Calu3 (cell line): ENCODE measurements around the gene DEAF1. TPM values are rescaled to one million over a fixed set of nuclear protein-coding genes. Genes with fewer than 3 reads are reported as not detected.

Experiments
- BruUV-seq: library from RNA; stranded (reverse); fragments of 400-500 nt; replicated peaks from 2 replicates; lab custom pipeline; 2021; lab: Mats Ljungman, UMichigan
- CTCF ChIA-PET: fragments of 300-600 bp; sonication (Branson Sonifier 250); formaldehyde crosslinking; loops from one replicate; lab custom pipeline; 2022; ENCODE audit warnings: antibody characterized with exemption; lab: Charles Lee
- DNase-seq: peaks from one replicate; pipeline ENCODE4 v3.0.0; 2022
- H3K27ac Mint-ChIP-seq: one replicate; pipeline ENCODE4 v1.8.0; 2022; ENCODE audit warnings: mixed read lengths; ENCODE audit not compliant: unreplicated experiment
- H3K27me3 Mint-ChIP-seq: one replicate; pipeline ENCODE4 v1.8.0; 2022; ENCODE audit warnings: mixed read lengths; ENCODE audit not compliant: unreplicated experiment
- H3K36me3 Mint-ChIP-seq: one replicate; pipeline ENCODE4 v1.8.0; 2022; ENCODE audit warnings: mild to moderate bottlenecking, moderate library complexity, mixed read lengths; ENCODE audit not compliant: insufficient read depth, unreplicated experiment
- H3K4me1 Mint-ChIP-seq: one replicate; pipeline ENCODE4 v1.8.0; 2022; ENCODE audit warnings: mild to moderate bottlenecking, low read depth, mixed read lengths; ENCODE audit not compliant: unreplicated experiment
- H3K4me3 Mint-ChIP-seq: one replicate; pipeline ENCODE4 v1.8.0; 2022; ENCODE audit warnings: mild to moderate bottlenecking, low read depth, moderate library complexity, mixed read lengths; ENCODE audit not compliant: unreplicated experiment
- H3K9me3 Mint-ChIP-seq: one replicate; pipeline ENCODE4 v1.8.0; 2022; ENCODE audit warnings: low read depth, mixed read lengths; ENCODE audit not compliant: unreplicated experiment
- CTCF ChIP-seq: fragments of 200-600 bp; IDR thresholded peaks from one replicate; pipeline ENCODE4 v1.8.0; 2022; ENCODE audit warnings: antibody characterized with exemption; ENCODE audit not compliant: unreplicated experiment
- intact Hi-C: fragments of 100-400 bp; cut with micrococcal nuclease; formaldehyde crosslinking; loops from one replicate; pipeline ENCODE4 v1.10.0; 2022; ENCODE audit not compliant: unreplicated experiment
- total RNA-seq: library from RNA; stranded (reverse); gene quantifications from 2 replicates; pipeline ENCODE4 v1.2.3, GENCODE V29; 2022

Gene DEAF1
- total RNA-seq, 1 experiment from 2014 or later, result 57.0 TPM

GRCh38 chr11:608791-609251 is 86.2 kb downstream of the DEAF1 start:
- no peaks in the 10 kb centered on the region for H3K9me3 Mint-ChIP-seq
- intact Hi-C loops, result no loop called here
- no TSS peak for BruUV-seq

GRCh38 chr11:607971-608659 is 86.9 kb downstream of the DEAF1 start:
- Mint-ChIP-seq H3K36me3 (peaks cover 79% of the 10 kb centered on the region), H3K4me1 (no peaks in the 10 kb centered on the region), H3K9me3 (no peaks in the 10 kb centered on the region), H3K27me3 (no peaks in the 10 kb centered on the region), H3K4me3 (no peak overlapping the region), H3K27ac (no peak overlapping the region)
- no peak for TF ChIP-seq CTCF
- no TSS peak for BruUV-seq
- intact Hi-C loops, result no loop called here
- no peak for DNase-seq
- CTCF ChIA-PET, result no interaction called here

More at GRCh38 chr11:608791-609251, 86.2 kb downstream of the DEAF1 start:
- Mint-ChIP-seq H3K4me1 (no peaks in the 10 kb centered on the region), H3K4me3 (no peak overlapping the region), H3K27me3 (no peaks in the 10 kb centered on the region), H3K36me3 (peaks cover 81% of the 10 kb centered on the region), H3K27ac (no peak overlapping the region)
- TF ChIP-seq CTCF, result no peak
- DNase-seq, result no peak
- CTCF ChIA-PET, result no interaction called here

GRCh38 chr11:607020-607780 is 87.8 kb downstream of the DEAF1 start:
- intact Hi-C loops, result no loop called here
- DNase-seq, result no peak
- H3K27me3 Mint-ChIP-seq, result no peaks in the 10 kb centered on the region
- no peaks in the 10 kb centered on the region for H3K9me3 Mint-ChIP-seq
- H3K4me1 Mint-ChIP-seq, result no peaks in the 10 kb centered on the region
- peaks cover 77% of the 10 kb centered on the region for H3K36me3 Mint-ChIP-seq
- no peak overlapping the region for H3K27ac Mint-ChIP-seq
- no peak overlapping the region for H3K4me3 Mint-ChIP-seq
- CTCF ChIA-PET, result no interaction called here
- no TSS peak for BruUV-seq
- no peak for TF ChIP-seq CTCF

- CTCF ChIA-PET, result no interaction called here
- BruUV-seq, result no TSS peak
- H3K9me3 Mint-ChIP-seq, result no peaks in the 10 kb centered on the region
- no peaks in the 10 kb centered on the region for H3K4me1 Mint-ChIP-seq
- H3K4me3 Mint-ChIP-seq, result no peak overlapping the region
- no peak for DNase-seq
- no peak overlapping the region for H3K27ac Mint-ChIP-seq
- intact Hi-C loops, result no loop called here
- peaks cover 77% of the 10 kb centered on the region for H3K36me3 Mint-ChIP-seq
- H3K27me3 Mint-ChIP-seq, result no peaks in the 10 kb centered on the region
- TF ChIP-seq CTCF, result no peak
Measured at GRCh38 chr11:606245-606644, 88.8 kb downstream of the DEAF1 start.
